HK-2 (cell line): ENCODE results near the gene GASK1A.

Experiments used
- DNase-seq: peaks from one replicate; pipeline ENCODE4 v3.0.0-alpha.2; 2018; ENCODE audit not compliant: unreplicated experiment

GASK1A gene

DNA sequence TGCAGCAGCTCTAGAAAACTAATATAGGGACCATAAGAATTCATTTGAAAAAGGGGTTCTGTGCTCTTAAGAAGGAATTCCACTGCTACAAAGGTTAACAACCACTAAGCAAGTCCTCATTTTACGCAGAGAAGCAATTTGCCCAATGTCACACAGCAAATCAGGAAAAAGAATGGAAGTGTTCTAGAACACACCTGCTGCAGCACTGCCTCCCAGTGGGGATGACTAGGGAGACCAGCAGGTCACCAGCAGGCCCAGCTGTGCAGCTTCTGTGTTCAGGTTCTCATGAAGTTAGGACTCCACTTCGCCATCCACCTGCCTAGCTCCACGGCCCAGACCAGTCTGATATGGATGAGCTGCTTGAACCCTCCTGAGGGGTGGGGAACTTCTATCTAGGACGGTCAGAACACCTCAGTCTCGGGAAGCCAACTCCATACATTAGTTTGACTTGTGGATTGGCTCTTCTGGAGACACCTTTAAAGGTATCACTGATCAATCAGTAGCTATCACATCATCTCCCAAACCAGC lies 108.2 kb downstream of the GASK1A start:
- DNase-seq: no peak

DNA sequence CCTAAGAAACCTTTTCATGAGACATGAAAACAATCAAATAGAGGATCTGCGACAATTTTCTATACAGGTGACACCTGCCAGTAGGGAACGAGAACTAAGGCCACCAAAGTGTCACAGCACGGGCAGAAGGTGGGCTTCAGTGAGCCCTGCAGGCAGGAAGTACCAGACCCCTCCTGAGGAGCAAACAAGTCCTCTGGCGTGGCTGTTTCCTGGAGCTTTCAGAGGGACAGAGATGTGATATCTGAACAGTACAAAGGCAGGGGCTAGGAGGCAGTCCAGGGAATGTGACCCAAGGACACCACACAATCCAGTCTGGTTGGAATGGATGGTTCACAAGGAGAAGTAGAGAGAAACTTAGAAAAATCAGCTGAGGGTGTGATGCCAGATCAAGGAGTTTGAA lies 110.0 kb downstream of the GASK1A start:
- no peak for DNase-seq

DNA sequence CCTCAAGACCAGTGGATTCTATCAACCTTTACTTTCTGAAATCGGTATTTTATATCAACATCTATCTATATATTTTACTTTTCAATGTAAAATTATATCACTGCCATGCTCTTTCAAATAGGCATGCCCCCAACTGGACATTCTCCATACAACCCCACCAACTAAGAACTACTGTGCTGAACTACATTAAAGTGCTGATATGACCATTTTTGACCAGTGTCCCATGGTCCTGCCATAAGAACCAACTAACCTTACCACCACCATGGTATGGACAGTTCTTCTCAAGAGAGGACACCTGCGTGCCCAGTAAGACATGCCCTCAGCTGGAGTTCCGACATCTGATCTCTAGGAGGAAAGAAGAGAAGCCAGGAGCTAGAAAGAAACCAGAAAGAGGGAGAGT lies 111.1 kb downstream of the GASK1A start:
- no peak for DNase-seq

DNA sequence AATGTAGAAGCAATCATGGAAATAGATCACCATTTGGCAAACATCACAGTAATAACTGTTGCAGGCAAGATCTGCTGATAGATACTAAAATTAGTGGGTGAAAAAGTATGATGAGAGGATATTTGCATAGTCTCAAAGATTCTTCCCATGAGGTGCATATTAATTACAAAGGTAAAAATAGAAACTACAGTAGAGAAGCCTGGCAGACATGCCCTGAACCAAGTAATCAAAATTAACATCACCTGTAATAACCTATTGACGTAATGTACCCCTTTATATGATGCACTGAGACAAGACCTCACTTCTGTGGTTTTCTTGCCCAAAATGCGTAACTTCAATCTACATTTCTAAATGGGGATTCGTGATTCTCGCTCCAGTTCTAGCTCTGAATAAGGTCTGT lies 112.4 kb downstream of the GASK1A start:
- no peak for DNase-seq

DNA sequence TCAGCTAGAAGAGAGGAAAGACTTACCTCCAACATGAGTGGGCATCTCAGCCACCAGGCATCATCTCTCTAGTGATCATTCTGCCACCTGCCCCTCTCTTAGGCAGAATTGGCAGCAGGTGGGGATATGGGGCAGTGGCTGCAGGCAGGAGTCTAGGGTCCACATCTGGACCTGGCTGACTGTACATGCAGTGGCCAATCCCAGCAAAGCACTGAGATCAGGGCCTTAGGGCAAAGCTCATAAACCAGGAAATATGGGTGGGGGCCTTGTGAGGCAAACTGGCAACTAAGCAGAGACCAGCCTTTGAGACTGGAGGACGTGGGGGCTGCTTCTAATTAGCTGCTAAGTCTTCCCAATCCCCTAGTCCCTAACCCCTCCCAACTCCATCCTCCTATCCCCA lies 113.9 kb downstream of the GASK1A start:
- DNase-seq: no peak

DNA sequence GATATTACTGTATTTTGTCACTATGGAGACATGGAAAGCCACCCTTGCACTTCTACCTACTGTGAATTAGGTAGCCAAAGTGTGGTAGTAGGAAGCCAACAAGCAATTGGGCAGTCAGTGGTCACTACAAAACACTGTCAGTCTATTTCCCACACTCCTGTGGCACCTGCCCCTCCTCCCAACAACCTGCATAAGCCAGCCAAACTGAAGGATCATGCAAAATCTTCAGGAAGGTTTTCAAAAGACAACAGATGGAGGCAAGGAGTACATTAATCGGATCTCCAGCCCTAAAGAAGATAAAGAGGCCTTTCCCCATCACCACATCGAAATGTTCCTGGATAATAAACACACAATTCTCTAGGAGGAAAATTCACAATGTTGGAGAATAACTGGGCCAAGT lies 114.9 kb downstream of the GASK1A start:
- no peak for DNase-seq

DNA sequence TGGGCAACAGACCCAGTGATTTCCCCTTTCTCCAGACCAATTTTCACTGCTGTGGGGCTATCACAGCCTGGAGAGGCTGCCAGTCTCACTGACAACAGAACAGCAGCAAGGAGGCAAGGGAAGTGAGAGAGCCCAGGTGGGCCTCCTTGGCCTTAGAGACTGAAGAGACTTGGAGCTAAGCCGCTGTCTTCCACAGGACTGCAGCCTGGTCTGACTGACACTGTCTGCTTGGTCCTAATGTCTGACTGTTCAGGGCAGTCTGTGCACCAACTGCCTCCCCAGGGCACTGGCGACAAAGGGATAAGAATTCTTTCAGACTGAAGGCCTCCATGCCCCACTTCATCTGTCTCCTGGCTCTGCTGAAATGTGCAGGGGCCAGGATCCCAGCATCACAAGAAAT lies 115.3 kb downstream of the GASK1A start:
- DNase-seq: no peak

DNA sequence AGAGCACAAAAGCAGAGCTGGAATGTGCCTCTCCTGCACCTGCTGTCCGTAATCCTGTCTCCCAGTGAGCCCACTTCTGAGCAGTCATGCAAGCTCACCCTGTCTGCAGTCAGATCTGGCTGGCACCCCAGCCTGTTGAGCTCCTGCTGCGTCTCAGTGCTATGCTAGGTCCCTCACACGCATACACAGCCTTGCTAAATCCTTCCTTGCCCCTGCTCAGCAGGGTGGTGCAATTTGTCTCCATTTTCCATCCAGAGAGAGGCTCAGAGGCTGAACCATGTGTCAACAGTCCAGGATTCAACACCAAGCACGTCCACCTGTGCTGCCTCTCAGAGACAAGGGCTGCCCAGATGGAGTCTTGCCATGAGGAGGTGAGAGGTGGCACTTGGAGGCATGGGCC lies 115.7 kb downstream of the GASK1A start:
- DNase-seq: no peak

DNA sequence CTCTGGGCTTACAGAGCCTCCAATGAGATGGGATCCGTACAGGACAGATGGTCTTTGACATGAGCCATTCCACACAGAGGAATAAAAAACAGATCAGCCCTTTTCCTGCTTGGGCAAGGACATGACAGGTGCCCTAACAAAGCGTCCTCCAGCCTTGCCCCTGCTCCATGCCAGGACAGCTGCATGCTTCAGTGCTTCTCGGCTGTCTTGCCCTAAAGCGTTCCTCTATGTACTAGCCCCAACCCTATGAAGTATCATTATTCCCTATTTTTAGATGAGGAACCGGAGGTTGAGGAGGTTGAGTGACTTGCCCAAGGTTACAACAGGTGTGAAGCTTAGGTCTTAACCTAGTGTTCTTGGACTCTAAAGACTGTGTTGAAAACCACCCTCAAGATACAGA lies 116.3 kb downstream of the GASK1A start:
- DNase-seq: no peak

DNA sequence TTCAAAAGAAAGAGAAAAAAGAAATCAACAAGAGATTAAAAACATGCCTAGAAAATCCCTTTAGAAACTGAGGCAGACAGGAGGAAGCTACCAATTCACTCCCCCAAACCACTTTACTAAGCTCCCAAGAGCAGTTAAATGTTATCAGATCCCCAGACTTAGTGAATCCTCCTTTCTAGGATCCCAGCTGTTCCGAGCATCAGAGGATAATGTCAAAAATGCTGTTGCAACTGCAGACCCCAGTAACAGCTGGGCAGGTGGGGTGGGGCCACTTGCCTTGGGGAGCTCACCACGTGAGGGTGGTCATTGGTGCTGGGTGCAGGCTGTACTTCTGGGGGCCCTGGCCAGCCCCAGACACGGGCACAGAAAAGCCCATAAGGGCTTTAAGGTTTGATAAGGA lies 117.7 kb downstream of the GASK1A start:
- DNase-seq: no peak

DNA sequence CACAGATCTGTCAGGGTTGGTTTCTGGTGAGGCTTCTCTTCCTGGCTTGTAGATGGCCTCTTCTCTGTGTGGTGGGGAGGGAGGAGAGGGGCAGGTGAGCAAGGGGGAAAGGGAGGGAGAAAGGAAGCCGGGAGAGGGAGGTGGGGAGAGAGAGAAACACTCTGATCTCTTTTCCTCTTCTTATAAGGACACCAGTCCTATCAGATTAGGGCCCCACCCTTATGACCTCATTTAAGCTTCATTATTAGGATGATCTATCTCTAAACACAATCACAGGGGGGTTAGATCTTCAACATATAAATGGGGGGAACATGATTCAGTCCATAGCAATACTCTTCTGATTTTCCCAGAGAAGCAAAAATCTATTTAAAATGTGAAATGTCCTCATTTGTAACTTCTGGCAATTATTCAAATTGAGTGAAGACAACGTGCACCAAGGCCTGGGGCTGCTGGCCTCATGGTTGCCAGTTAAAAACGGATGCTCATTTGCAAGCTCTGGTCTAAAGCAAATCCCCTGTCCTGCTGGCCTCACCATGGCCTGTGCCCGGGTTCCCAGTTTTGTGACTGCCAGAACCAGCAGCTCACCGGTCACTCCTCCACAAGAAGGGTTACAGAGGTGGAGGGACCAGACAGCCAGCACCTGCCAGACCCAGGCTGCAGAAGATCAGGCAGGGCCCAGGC lies 118.4 kb downstream of the GASK1A start:
- DNase-seq: no peak

DNA sequence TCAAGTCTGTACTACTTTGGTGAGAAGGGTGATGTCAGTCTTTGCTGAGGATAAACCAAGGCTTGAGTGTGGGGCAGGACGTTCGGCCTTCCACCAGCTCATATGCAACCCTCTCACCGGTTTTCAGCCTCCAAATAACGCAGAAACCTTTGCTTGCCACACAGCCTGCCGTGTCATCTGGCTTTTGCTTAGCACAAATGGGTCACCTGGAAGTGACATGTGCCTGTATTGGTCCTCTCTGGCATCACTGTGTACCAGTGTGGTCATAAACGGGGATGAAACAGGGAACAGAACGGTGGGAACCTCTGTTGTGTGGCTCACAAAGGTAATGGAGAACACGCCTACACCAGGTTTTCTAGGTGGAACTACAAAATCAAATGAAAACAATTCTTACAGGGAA lies 119.7 kb downstream of the GASK1A start:
- no peak for DNase-seq

DNA sequence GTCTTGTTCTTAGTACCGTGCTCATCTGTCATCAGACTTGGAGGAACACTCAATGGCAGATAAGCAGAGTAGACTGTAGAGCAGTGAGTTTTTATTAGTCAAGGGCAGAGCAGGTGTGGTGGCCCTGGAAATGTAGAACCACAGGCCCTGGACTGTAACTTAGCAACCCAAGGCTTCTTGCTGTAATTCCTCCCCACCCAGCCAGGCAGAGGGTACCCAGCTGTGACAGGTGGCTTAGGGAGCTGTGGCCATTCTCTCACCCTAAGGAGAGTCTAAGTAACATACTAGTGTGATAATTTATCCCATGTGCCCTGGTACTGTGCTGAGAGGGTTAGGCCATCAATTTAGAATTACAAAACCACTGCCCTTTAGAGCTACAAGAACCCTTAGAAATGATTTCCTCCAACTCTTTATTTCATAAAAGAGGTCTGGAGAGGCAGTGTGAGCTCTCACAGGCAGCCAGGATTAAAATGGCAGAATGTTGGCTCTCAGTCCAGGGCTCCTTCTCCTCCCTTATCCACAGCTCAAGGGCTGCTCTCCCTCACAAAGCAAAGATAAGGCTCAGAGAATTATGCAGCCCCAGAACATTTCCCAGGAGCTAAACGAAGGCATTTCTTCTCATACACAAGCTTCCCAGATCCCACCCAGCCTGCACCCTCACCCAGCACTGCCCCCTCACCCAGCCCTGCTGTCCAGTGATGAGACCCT lies 123.8 kb downstream of the GASK1A start:
- no peak for DNase-seq

DNA sequence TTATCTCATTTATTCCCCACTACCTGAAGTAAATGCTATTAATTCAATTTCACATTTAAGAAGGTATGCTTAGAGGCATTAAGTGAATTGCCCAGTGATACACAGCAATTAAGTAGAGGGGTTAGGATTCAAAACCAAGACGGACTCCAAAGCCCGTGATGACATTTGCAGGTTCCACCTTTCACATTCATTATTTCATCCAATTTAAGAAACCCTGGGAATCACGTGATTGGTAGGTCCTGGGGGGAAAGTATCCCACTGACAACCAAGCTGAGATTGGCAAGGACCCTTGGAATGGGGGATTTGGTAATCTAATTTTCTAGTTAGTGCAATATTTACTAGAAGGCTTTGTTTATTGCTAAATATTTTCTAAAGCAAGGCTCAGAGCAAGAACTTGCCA lies 124.9 kb downstream of the GASK1A start:
- no peak for DNase-seq

DNA sequence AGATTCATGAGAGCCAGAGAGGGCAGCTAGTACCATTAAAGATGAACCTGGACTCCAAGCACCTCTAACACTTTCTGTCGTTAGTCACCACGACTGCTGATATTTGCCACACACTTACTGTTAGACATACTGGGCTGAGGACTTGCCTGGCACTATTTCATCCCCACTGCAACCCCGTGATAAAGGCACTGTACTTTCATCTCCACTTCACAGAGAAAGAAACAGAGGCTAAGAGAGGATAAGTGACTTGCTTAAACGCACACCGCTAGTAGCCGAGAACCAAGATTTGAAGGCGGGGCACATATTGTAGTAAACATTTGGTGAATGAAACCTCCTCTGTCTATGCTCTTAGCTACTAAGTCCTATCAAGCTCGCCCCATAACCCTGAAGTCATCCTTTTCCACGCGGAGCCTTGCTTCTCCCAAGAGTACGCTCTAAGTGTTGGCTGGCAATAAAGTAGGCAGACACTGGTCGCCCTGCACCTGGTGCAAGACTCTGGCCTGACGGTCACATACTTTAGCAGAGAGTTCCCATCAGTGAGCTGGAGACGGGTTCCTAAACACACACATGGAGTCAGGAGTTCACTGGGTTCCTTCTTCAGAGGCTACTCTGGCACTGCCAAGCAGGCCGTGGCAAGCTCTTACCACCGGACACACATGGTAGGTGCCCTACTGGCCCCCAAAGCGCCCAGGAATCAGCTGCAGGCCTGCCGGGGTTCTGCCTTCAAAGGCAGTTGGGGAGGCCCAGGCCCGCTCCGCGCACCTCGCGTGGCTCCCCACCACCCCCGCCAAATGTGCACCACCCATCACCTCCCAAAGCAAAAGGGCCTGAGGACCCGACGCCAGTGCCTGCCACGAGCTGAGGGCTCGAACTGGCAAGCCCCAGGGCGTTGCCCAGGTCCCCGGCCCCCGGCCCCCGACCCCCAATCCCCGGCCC lies 125.8 kb downstream of the GASK1A start:
- DNase-seq: no peak

DNA sequence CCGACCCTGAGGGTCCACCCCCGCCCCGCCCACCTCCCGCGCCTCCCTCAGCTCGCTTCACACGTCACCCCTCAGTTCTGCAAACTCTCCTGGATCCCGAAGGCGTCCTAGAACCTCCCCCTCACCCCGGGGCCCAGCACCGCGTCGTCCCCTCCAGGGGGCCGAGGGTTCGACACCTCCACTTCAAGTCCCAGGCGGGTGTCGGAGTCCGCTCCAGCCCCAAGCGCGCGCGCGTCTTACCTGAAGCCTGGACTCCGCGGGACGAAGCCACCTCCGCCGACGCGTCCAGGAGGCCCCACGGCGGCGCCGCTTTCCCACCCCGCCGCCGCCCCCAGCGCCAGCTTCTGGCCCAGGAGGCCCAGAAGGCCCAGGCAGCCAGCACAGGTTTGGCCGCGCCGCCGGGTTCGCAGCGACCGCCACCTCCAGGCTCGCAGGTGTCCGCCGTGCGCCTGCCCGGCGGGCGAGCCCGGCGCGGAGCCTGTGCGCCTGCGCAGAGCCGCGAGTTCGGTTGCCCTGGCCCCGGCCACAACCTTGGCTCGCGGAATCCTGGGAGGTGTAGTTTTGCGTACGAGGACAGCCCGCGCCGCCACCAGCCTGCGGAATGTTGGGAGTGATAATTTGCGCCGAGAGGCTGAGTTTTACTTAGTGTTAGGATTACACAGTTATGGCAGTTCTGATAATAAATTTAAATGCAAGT lies 126.6 kb downstream of the GASK1A start, which contains the start of gene POMGNT2:
POMGNT2 (minus strand) TSS at position 484 of the 697 bp plus-strand sequence. CDS start 24,648 bp downstream, outside the sequence.
- peak; percentile 82 for DNase-seq

DNA sequence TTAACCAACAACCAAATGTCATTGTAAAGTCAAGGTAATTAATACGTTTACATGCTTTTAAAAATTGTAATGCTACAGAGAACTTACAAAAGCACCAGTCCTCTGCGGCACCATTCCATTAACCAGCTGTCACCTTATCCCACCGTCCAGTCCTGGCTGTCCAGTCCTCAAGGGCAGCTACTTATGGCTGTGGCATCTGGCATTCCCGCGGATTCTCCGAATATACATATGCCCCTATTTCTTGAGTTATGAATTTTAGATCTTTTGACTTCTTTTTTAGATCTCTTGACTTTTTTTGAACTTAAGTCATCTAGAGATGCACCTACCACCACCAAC lies 127.2 kb downstream of the GASK1A start:
- DNase-seq: no peak
